ENCODE results near the gene GALNT14.
A peak's percentile ranks its signal among the peaks of the same experiment; 100 is the strongest.

GALNT14 gene

DNA sequence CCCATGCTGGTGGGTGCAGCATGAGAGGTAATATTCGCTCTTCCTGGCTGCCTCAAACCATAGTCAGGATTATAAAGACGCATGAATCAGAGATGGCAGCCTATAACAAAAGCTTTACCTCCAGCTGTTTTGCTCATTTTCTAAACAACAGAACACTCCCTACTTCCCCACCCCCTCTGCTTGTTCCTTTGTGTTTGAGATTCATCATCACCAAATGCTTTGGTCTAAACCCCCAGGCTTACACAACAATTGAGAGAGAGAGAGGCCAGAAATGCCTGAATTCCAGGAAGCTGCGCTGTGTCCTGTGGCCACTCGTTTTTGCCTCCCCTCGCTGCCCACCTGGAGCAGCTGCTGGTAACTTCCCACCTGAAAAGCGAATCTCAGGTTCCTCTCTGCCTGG lies 252.2 kb downstream of the GALNT14 start:
- H3K27me3 ChIP-seq (ENCODE audit: control insufficient read depth, insufficient read depth, low read length), result no peaks in the 10 kb centered on the region
- DNase-seq (ENCODE audit: low read depth, low spot score), result peak; percentile 25

DNA sequence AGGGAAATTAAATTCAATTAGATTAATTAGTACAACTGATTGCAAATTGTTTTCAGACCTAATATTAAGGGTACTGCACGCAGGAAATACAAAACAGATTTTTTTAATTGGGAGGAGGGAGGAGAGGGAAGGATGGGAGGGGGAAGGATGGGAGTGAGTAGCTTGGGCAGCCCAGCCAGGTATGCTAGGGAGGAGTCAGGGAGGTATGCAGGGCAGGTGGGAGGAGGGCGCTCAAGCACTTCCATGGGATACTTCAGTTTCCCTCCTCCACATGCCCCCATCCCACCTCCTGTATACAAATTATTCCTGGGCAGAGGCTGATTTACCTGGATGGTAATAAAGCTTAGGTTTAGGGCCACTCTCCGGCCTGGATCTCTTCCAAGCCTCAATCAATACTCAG lies 254.4 kb downstream of the GALNT14 start:
- Histone ChIP-seq H3K4me1 (ENCODE audit: control insufficient read depth, insufficient read depth, low read length) (peaks cover 7% of the 10 kb centered on the region; the same call in 1 of the 2 replicates), H3K27ac (ENCODE audit: low read length) (no peak overlapping the region), H3K36me3 (ENCODE audit: control insufficient read depth, insufficient read depth, low read length) (no peaks in the 10 kb centered on the region), H3K4me3 (ENCODE audit: low read length) (no peak overlapping the region), H3K27me3 (ENCODE audit: control insufficient read depth, insufficient read depth, low read length) (no peaks in the 10 kb centered on the region), H3K9me3 (ENCODE audit: control insufficient read depth, insufficient read depth, low read length) (no peaks in the 10 kb centered on the region)
- DNase-seq (ENCODE audit: low read depth, low spot score), result no peak
- no CpG with 5 or more reads among the region's 3 CpGs for WGBS (ENCODE audit: insufficient coverage, insufficient read length)

More for the DNA sequence above, 252.2 kb downstream of the GALNT14 start:
- no CpG with 5 or more reads among the region's 6 CpGs for WGBS (ENCODE audit: insufficient coverage, insufficient read length)
- H3K4me1 ChIP-seq (ENCODE audit: control insufficient read depth, insufficient read depth, low read length), result peaks cover 7% of the 10 kb centered on the region; the same call in 1 of the 2 replicates
- no peaks in the 10 kb centered on the region for H3K36me3 ChIP-seq (ENCODE audit: control insufficient read depth, insufficient read depth, low read length)
- H3K4me3 ChIP-seq (ENCODE audit: low read length), result no peak overlapping the region
- no peaks in the 10 kb centered on the region for H3K9me3 ChIP-seq (ENCODE audit: control insufficient read depth, insufficient read depth, low read length)
- H3K27ac ChIP-seq (ENCODE audit: low read length), result no peak overlapping the region

DNA sequence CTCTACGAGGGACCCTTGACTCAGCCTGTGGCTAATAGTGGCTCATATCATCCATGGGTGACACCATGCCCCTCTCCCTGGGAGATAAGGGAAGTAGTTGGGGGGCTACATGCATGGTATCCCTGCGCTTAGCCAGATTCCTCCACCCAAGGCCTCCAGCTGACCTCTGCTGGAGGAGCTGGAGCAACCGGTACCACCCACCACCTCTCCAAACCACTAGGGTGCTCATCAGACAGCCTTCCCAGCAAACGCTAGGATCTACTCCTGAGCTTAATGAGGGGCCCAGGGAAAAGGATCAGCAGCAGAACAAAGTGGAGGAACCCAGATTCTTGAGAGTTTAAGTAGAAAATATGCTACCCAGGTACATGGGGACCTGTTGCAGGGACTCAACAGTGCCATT lies 255.1 kb downstream of the GALNT14 start:
- H3K9me3 ChIP-seq (ENCODE audit: control insufficient read depth, insufficient read depth, low read length), result no peaks in the 10 kb centered on the region
- WGBS (ENCODE audit: insufficient coverage, insufficient read length), result no CpG with 5 or more reads among the region's 4 CpGs
- H3K4me3 ChIP-seq (ENCODE audit: low read length), result no peak overlapping the region
- DNase-seq (ENCODE audit: low read depth, low spot score), result no peak
- peaks cover 7% of the 10 kb centered on the region; the same call in 1 of the 2 replicates for H3K4me1 ChIP-seq (ENCODE audit: control insufficient read depth, insufficient read depth, low read length)
- H3K27ac ChIP-seq (ENCODE audit: low read length), result no peak overlapping the region
- H3K36me3 ChIP-seq (ENCODE audit: control insufficient read depth, insufficient read depth, low read length), result no peaks in the 10 kb centered on the region
- no peaks in the 10 kb centered on the region for H3K27me3 ChIP-seq (ENCODE audit: control insufficient read depth, insufficient read depth, low read length)

DNA sequence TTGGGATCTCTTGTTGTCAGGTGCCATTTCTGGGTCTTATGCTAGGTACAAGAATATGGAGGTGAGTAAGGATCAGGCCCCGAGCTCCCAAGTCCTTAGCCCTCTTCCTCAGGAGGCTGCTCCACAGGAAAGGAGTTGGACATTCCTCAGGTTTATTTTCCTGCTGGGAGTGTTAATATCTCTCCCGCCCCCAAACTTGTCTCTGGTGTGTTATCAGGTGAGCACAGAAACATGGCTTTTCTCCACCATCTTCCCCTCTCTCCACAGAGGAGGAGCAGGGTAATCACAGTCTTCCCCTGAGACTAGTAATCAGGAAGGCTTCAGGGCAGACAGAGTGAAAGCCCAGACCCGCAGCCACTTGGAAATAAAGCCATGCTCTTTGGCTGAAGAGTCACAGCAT lies 257.7 kb downstream of the GALNT14 start:
- Histone ChIP-seq H3K27ac (ENCODE audit: low read length) (no peak overlapping the region), H3K4me3 (ENCODE audit: low read length) (no peak overlapping the region), H3K27me3 (ENCODE audit: control insufficient read depth, insufficient read depth, low read length) (no peaks in the 10 kb centered on the region), H3K9me3 (ENCODE audit: control insufficient read depth, insufficient read depth, low read length) (no peaks in the 10 kb centered on the region), H3K4me1 (ENCODE audit: control insufficient read depth, insufficient read depth, low read length) (peaks cover 2% of the 10 kb centered on the region; the same call in 1 of the 2 replicates), H3K36me3 (ENCODE audit: control insufficient read depth, insufficient read depth, low read length) (no peaks in the 10 kb centered on the region)
- DNase-seq (ENCODE audit: low read depth, low spot score), result no peak
- WGBS (ENCODE audit: insufficient coverage, insufficient read length), result no CpG with 5 or more reads among the region's 3 CpGs

DNA sequence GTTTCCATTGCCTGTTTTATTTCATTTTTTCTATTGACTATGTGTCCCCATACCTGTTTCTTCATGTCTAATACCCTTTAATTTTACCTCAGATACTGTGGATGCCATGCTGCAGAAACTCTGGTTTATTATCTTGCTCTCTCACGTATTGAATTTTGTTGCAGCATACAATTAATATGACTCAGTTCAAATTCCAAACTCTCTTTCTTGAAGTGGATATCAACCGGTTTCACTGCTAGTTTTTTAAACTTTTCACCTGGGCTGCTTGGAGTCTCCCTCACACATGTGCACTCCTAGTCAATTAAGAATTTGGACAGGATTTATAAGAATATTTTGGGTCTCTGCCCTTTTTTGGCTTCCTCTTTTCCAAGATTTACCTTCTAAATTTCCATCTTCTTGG lies 260.4 kb downstream of the GALNT14 start:
- no CpG with 5 or more reads among the region's 2 CpGs for WGBS (ENCODE audit: insufficient coverage, insufficient read length)
- Histone ChIP-seq H3K4me1 (ENCODE audit: control insufficient read depth, insufficient read depth, low read length) (no peaks in the 10 kb centered on the region), H3K27me3 (ENCODE audit: control insufficient read depth, insufficient read depth, low read length) (no peaks in the 10 kb centered on the region), H3K4me3 (ENCODE audit: low read length) (no peak overlapping the region), H3K9me3 (ENCODE audit: control insufficient read depth, insufficient read depth, low read length) (no peaks in the 10 kb centered on the region), H3K27ac (ENCODE audit: low read length) (no peak overlapping the region), H3K36me3 (ENCODE audit: control insufficient read depth, insufficient read depth, low read length) (no peaks in the 10 kb centered on the region)
- DNase-seq (ENCODE audit: low read depth, low spot score), result no peak

DNA sequence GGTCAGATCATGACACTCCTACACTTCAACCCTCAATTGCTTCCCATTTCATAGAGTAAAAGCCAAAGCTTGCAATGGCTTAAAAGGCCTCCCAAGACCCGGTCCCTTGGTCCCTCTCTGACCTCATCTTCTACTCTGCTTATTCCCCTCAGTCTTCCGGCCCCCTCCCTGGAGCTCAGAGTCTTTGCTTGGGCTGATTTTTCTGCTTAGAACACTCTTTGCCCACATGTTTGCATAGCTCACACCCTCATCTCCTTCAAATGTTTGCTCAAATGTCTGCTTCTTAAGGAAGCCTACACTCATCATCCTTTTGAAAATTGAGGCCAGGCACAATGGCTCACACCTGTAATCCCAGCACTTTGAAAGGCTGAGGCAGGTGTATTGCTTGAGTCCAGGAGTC lies 265.4 kb downstream of the GALNT14 start:
- DNase-seq (ENCODE audit: low read depth, low spot score), result no peak
- no peaks in the 10 kb centered on the region for H3K9me3 ChIP-seq (ENCODE audit: control insufficient read depth, insufficient read depth, low read length)
- no peaks in the 10 kb centered on the region for H3K36me3 ChIP-seq (ENCODE audit: control insufficient read depth, insufficient read depth, low read length)
- H3K27ac ChIP-seq (ENCODE audit: low read length), result no peak overlapping the region
- WGBS (ENCODE audit: insufficient coverage, insufficient read length), result no CpG with 5 or more reads among the region's 2 CpGs
- no peaks in the 10 kb centered on the region for H3K4me1 ChIP-seq (ENCODE audit: control insufficient read depth, insufficient read depth, low read length)
- no peaks in the 10 kb centered on the region for H3K27me3 ChIP-seq (ENCODE audit: control insufficient read depth, insufficient read depth, low read length)
- H3K4me3 ChIP-seq (ENCODE audit: low read length), result no peak overlapping the region

DNA sequence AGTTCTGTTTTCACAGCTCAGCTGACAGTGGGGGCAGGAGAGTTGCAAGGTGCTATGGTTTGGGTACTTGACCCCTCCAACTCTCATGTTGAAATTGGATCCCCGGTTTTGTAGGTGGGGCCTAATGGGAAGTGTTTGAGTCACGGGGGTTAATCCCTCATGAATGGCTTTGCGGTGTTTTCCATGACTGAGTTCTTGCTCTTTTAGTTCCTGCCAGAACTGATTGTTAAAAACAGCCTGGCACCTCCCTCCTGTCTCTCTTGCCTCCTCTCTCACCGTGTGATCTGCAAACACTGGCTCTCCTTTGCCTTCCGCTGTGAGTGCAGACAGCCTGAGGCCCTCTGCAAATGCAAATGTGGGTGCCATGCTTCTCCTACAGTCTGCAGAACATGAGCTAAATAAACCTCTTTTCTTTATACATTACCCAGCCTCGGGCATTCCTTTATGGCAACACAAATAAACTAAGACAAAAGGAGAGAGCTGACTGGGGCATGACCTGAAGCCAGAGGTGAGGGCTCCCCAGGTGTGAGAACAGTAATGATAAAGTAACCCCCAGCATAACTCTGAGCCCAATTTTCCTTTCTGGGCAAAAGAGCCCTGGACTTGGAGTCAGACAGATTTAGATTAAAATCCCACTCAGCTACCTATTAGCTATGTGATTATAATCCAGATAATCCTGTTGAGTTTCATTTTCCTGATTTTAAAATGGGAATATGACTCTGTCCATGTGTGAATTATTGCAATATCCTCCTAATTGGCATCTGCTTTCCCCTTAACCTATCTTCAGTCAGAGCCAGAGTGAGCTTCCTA lies 266.1 kb downstream of the GALNT14 start:
- DNase-seq (ENCODE audit: low read depth, low spot score), result no peak
- Histone ChIP-seq H3K27me3 (ENCODE audit: control insufficient read depth, insufficient read depth, low read length) (no peaks in the 10 kb centered on the region), H3K9me3 (ENCODE audit: control insufficient read depth, insufficient read depth, low read length) (no peaks in the 10 kb centered on the region), H3K4me1 (ENCODE audit: control insufficient read depth, insufficient read depth, low read length) (no peaks in the 10 kb centered on the region), H3K27ac (ENCODE audit: low read length) (no peak overlapping the region), H3K36me3 (ENCODE audit: control insufficient read depth, insufficient read depth, low read length) (no peaks in the 10 kb centered on the region), H3K4me3 (ENCODE audit: low read length) (no peak overlapping the region)
- no CpG with 5 or more reads among the region's 6 CpGs for WGBS (ENCODE audit: insufficient coverage, insufficient read length)

DNA sequence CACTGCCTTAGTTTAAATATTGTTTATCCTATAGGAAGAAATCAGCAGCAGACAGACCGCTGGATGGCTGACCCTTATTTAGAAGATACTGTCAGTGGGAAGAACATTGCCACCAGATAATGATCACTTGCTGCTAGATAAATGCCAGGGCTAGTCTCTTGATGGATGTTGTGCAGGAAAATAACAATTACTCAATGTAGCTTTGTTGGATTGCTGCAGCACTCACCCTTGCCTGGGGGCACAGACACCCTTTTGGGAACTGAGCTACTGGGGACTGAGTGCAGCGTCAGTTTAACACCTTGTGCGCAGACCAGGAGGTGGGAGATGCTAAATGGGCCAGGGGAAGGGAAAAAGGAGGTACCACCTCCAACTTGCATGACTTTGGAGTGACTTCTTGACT lies 266.8 kb downstream of the GALNT14 start:
- DNase-seq (ENCODE audit: low read depth, low spot score), result no peak
- Histone ChIP-seq H3K36me3 (ENCODE audit: control insufficient read depth, insufficient read depth, low read length) (no peaks in the 10 kb centered on the region), H3K4me1 (ENCODE audit: control insufficient read depth, insufficient read depth, low read length) (no peaks in the 10 kb centered on the region), H3K27me3 (ENCODE audit: control insufficient read depth, insufficient read depth, low read length) (no peaks in the 10 kb centered on the region), H3K9me3 (ENCODE audit: control insufficient read depth, insufficient read depth, low read length) (no peaks in the 10 kb centered on the region), H3K27ac (ENCODE audit: low read length) (no peak overlapping the region), H3K4me3 (ENCODE audit: low read length) (no peak overlapping the region)
- no CpG with 5 or more reads among the region's 3 CpGs for WGBS (ENCODE audit: insufficient coverage, insufficient read length)

DNA sequence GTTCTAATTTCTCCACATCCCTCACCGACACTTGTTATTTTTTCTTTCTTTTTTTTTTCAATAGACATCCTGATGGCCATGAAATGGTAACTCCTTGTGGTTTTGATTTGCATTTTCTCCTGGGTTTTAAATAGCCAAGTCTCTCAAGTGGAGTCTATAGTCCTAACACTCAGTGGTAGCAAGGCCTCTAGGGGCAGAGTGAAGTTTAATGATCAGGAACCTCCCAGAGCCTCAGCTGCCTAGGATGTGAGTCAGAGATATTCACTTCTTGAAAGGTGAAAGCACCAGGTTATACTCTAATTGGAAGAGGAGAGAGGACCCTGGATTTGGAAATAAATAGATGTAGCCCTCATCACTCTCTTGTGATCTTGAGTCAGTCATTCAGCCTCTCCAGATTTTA lies 268.3 kb downstream of the GALNT14 start:
- WGBS (ENCODE audit: insufficient coverage, insufficient read length), result no CpG with 5 or more reads among the region's 1 CpG
- H3K27me3 ChIP-seq (ENCODE audit: control insufficient read depth, insufficient read depth, low read length), result no peaks in the 10 kb centered on the region
- no peak for DNase-seq (ENCODE audit: low read depth, low spot score)
- no peaks in the 10 kb centered on the region for H3K9me3 ChIP-seq (ENCODE audit: control insufficient read depth, insufficient read depth, low read length)
- H3K4me3 ChIP-seq (ENCODE audit: low read length), result no peak overlapping the region
- no peak overlapping the region for H3K27ac ChIP-seq (ENCODE audit: low read length)
- no peaks in the 10 kb centered on the region for H3K36me3 ChIP-seq (ENCODE audit: control insufficient read depth, insufficient read depth, low read length)
- H3K4me1 ChIP-seq (ENCODE audit: control insufficient read depth, insufficient read depth, low read length), result no peaks in the 10 kb centered on the region

DNA sequence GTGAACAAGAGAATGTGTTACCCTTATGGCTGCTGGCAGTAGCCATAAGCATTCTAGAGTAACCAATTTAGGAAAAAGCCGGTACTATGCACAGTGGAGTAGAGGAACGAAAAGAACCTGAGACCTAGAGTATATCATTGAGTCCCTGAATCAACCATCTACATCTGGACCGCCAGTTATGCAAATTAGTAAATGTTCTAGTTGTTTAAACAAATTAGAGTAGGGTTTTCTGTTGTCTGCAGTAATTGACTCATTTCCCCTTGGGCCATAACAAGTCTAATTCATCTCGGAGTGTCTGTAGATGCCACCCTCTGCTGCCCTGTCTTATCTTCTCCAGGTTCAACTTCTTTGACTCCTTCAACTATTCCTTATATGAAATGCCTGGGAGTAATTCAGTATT lies 270.9 kb downstream of the GALNT14 start:
- no CpG with 5 or more reads among the region's 4 CpGs for whole genome bisulfite sequencing (ENCODE audit: insufficient coverage, insufficient read length)
- Histone ChIP-seq H3K4me1 (ENCODE audit: control insufficient read depth, insufficient read depth, low read length) (no peaks in the 10 kb centered on the region), H3K27ac (ENCODE audit: low read length) (no peak overlapping the region), H3K4me3 (ENCODE audit: low read length) (no peak overlapping the region), H3K9me3 (ENCODE audit: control insufficient read depth, insufficient read depth, low read length) (no peaks in the 10 kb centered on the region), H3K36me3 (ENCODE audit: control insufficient read depth, insufficient read depth, low read length) (no peaks in the 10 kb centered on the region), H3K27me3 (ENCODE audit: control insufficient read depth, insufficient read depth, low read length) (no peaks in the 10 kb centered on the region)
- DNase-seq (ENCODE audit: low read depth, low spot score), result no peak

DNA sequence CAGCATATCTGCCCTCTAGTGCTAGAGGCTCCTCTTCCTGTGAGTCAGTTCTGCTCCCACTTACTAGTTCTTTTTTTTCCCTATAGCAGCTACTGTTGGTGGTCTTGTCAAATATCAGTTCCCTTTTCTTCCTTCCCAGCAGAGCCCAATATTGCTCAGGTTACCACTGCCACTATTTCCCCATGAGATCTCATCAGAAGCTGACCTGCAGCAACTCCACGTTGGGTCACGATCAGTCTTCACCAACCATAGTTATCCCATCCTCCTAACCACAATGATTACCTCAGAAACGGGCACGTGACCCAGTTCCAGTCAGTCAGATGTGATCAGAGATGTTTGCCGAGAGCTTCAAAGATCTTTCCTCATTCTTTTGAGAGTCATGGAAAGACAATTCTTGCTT lies 271.3 kb downstream of the GALNT14 start:
- no CpG with 5 or more reads among the region's 5 CpGs for WGBS (ENCODE audit: insufficient coverage, insufficient read length)
- Histone ChIP-seq H3K9me3 (ENCODE audit: control insufficient read depth, insufficient read depth, low read length) (no peaks in the 10 kb centered on the region), H3K27ac (ENCODE audit: low read length) (no peak overlapping the region), H3K36me3 (ENCODE audit: control insufficient read depth, insufficient read depth, low read length) (no peaks in the 10 kb centered on the region), H3K27me3 (ENCODE audit: control insufficient read depth, insufficient read depth, low read length) (no peaks in the 10 kb centered on the region), H3K4me3 (ENCODE audit: low read length) (no peak overlapping the region), H3K4me1 (ENCODE audit: control insufficient read depth, insufficient read depth, low read length) (no peaks in the 10 kb centered on the region)
- DNase-seq (ENCODE audit: low read depth, low spot score), result no peak

Measured in iPS DF 6.9 (cell line).